ENCODE results near the gene NHS.

GRCh38 chrX:17689971-17690409 is 315.0 kb downstream of the NHS start:
- TF ChIP-seq CTCF (IDR thresholded peaks at IDR 0.05) (peak; percentile 68), ZFX (IDR thresholded peaks at IDR 0.05; ENCODE audit: borderline replicate concordance) (no peak)
